SK-N-SH (cell line): ENCODE data around the gene OGFOD3. TPM values are rescaled to one million over a fixed set of nuclear protein-coding genes. Genes with fewer than 3 reads are reported as not detected.
A peak's percentile ranks its signal among the peaks of the same experiment; 100 is the strongest.
"Not testable (repeated sequence)": the region's sequence is repeated elsewhere in the genome, so short reads cannot be mapped to it uniquely, and the experiment has no call there.

Experiments
- CTCF ChIA-PET: fragments of 300-600, 350-600 bp; formaldehyde crosslinking; extraction: SDS; loops from one replicate; lab custom pipeline; 2021; lab: Yijun Ruan, JAX
- POLR2A ChIA-PET: fragments of 350-600 bp; sonication (Branson Sonifier 250); formaldehyde crosslinking; extraction: SDS; loops from one replicate; lab custom pipeline; 2020; ENCODE audit warnings: antibody characterized with exemption, inconsistent platforms; lab: Yijun Ruan, JAX
- DNase-seq: peaks from one replicate; pipeline ENCODE4 v3.0.0; 2012
- H2AFZ ChIP-seq: fragments of 200-600 bp; sonication (generic); 2 replicates; pipeline ENCODE4 v1.8.1; 2016; ENCODE audit warnings: antibody characterized with exemption, mild to moderate bottlenecking, low read depth
- H3F3A ChIP-seq: fragments of 200-600 bp; sonication (generic); replicated peaks from 2 replicates; pipeline ENCODE3; 2016; ENCODE audit warnings: antibody characterized with exemption, mild to moderate bottlenecking; ENCODE audit not compliant: insufficient read depth
- H3K27ac ChIP-seq, 2 experiments: fragments of 200-500 bp in 1 of 2; fragments of 200-600 bp in 1 of 2; sonication (Bioruptor generic) in 1 of 2; sonication (generic), shearing (Covaris generic) in 1 of 2; 2 replicates each; pipeline versions ENCODE4 v1.5.1 to v1.6.1; 2014 to 2016; ENCODE audit warnings: low read depth in 2 of 2, inconsistent platforms in 1 of 2, low read length in 1 of 2, mild to moderate bottlenecking in 1 of 2, mixed read lengths in 1 of 2
- H3K27me3 ChIP-seq: fragments of 200-600 bp; sonication (generic), shearing (Covaris generic); 2 replicates; pipeline ENCODE4 v1.6.1; 2016; ENCODE audit warnings: mixed run types; ENCODE audit not compliant: insufficient read depth
- H3K36me3 ChIP-seq, 2 experiments: fragments of 200-500 bp in 1 of 2; fragments of 200-600 bp in 1 of 2; sonication (Bioruptor generic) in 1 of 2; sonication (generic) in 1 of 2; replicated peaks in 1 of 2; 2 replicates each; pipeline versions ENCODE3 to v1.5.1; 2014 to 2016; ENCODE audit warnings: low read length in 1 of 2, mild to moderate bottlenecking in 1 of 2; ENCODE audit not compliant: insufficient read depth in 2 of 2, control insufficient read depth in 1 of 2
- H3K4me1 ChIP-seq, 2 experiments: fragments of 200-500 bp in 1 of 2; fragments of 200-600 bp in 1 of 2; sonication (Bioruptor generic) in 1 of 2; sonication (generic), shearing (Covaris generic) in 1 of 2; 2 replicates each; pipeline versions ENCODE4 v1.5.1 to v1.6.1; 2014 to 2016; ENCODE audit warnings: low read depth in 1 of 2, low read length in 1 of 2, mixed run types in 1 of 2; ENCODE audit not compliant: insufficient read depth in 2 of 2, control insufficient read depth in 1 of 2
- H3K4me2 ChIP-seq: fragments of 200-600 bp; sonication (generic), shearing (Covaris generic); 2 replicates; pipeline ENCODE4 v1.6.1; 2017; ENCODE audit warnings: mixed run types
- H3K4me3 ChIP-seq, 2 experiments: fragments of 200-500 bp in 1 of 2; fragments of 200-600 bp in 1 of 2; sonication (Bioruptor generic) in 1 of 2; sonication (generic), shearing (Covaris generic) in 1 of 2; 2 replicates each; pipeline versions ENCODE4 v1.5.1 to v1.8.1; 2014 to 2016; ENCODE audit warnings: low read depth in 2 of 2, inconsistent platforms in 1 of 2, low read length in 1 of 2, mild to moderate bottlenecking in 1 of 2, mixed read lengths in 1 of 2, moderate library complexity in 1 of 2
- H3K79me2 ChIP-seq: fragments of 200-600 bp; sonication (generic); 2 replicates; pipeline ENCODE4 v1.8.1; 2017; ENCODE audit warnings: mild to moderate bottlenecking; ENCODE audit not compliant: insufficient read depth
- H3K9ac ChIP-seq: fragments of 200-600 bp; sonication (generic); 2 replicates; pipeline ENCODE4 v1.6.1; 2017; ENCODE audit warnings: mixed run types
- H3K9me2 ChIP-seq: fragments of 200-600 bp; sonication (generic); 2 replicates; pipeline ENCODE4 v1.6.1; 2017; ENCODE audit warnings: mixed run types
- H3K9me3 ChIP-seq: fragments of 200-600 bp; sonication (generic); 2 replicates; pipeline ENCODE4 v1.6.1; 2017; ENCODE audit warnings: mixed run types, mild to moderate bottlenecking, moderate library complexity
- H4K20me1 ChIP-seq: fragments of 200-600 bp; sonication (generic); 2 replicates; pipeline ENCODE4 v1.6.1; 2017; ENCODE audit warnings: mild to moderate bottlenecking, mixed run types; ENCODE audit not compliant: insufficient read depth
- CHD2 ChIP-seq: fragments of 150-350 bp; IDR thresholded peaks from 2 replicates; pipeline ENCODE4 v1.6.1; 2018; ENCODE audit warnings: low read length; ENCODE audit not compliant: partially characterized antibody
- EP300 ChIP-seq, 2 experiments: IDR thresholded peaks; 2 replicates each; pipeline versions ENCODE4 v1.4.0 to v1.6.1; 2012; ENCODE audit warnings: borderline replicate concordance in 1 of 2, low read depth in 1 of 2, low read length in 1 of 2
- GABPA ChIP-seq: IDR thresholded peaks from 2 replicates; pipeline ENCODE4 v1.4.0; 2012; ENCODE audit warnings: low read depth, mild to moderate bottlenecking
- MXI1 ChIP-seq: IDR thresholded peaks from 2 replicates; pipeline ENCODE4 v1.6.1; 2012; ENCODE audit warnings: mild to moderate bottlenecking, low read depth, low read length, improper control_type of control experiment
- RAD21 ChIP-seq: IDR thresholded peaks from 2 replicates; pipeline ENCODE4 v1.6.1; 2012; ENCODE audit warnings: mild to moderate bottlenecking, low read length
- REST ChIP-seq: IDR thresholded peaks from 2 replicates; pipeline ENCODE4 v1.6.1; 2012; ENCODE audit warnings: mild to moderate bottlenecking, low read depth, low read length, moderate library complexity
- TCF12 ChIP-seq: IDR thresholded peaks from 2 replicates; pipeline ENCODE4 v1.4.0; 2012
- ZBTB33 ChIP-seq: IDR thresholded peaks from 2 replicates; pipeline ENCODE4 v1.4.0; 2012; ENCODE audit warnings: low read depth, borderline replicate concordance
- WGBS: methylation state at CpG from one replicate; pipeline ENCODE4 v1.1.6; 2017; ENCODE audit warnings: low lambda C conversion rate; 5-methylcytosine and 5-hydroxymethylcytosine counted together
- polyA plus RNA-seq, 3 experiments: library from polyadenylated mRNA; depleted of rRNA; stranded (reverse); fragments of >200 nt; gene quantifications; 2 replicates each; pipeline ENCODE4 v1.2.3, GENCODE V29; 2012

Gene OGFOD3
- polyA plus RNA-seq, 1 of the 3 experiments (the other 2 are of a cell fraction), result 68.2 TPM

GRCh38 chr17:82414548-82415281 is 3.7 kb downstream of the OGFOD3 start (continued):
- TF ChIP-seq REST (peak; percentile 98), TCF12 (no peak)
- TF ChIP-seq, all 33 proteins: peak for 11

- H4K20me1 ChIP-seq, result peaks cover 58% of the 10 kb centered on the region
These were observed 5.6 kb downstream of the OGFOD3 start for GRCh38 chr17:82412535-82413520.

GRCh38 chr17:82412081-82412480 is 6.3 kb downstream of the OGFOD3 start:
- Histone ChIP-seq H3K79me2 (peaks cover 14% of the 10 kb centered on the region), H3F3A (peaks cover 13% of the 10 kb centered on the region), H4K20me1 (peaks cover 50% of the 10 kb centered on the region)
- H3K27ac ChIP-seq, H3K4me2 ChIP-seq, DNase-seq, POLR2A ChIA-PET, H2AFZ ChIP-seq, H3K4me3 ChIP-seq, H3K9ac ChIP-seq, H3K27me3 ChIP-seq, H3K9me3 ChIP-seq, H3K9me2 ChIP-seq, H3K4me1 ChIP-seq, H3K36me3 ChIP-seq: not testable (repeated sequence)
- WGBS, result 87% methylated on average over 16 of the region's 16 CpGs
- CTCF ChIA-PET, result interaction anchor here (0.6 to 11.3 kb wide), 7 partner anchors 10 to 774 kb away, joined by 3 to 124 read pairs (median 3); partner anchors contain the start of gene TEX19

More at GRCh38 chr17:82412535-82413520, 5.6 kb downstream of the OGFOD3 start:
- Histone ChIP-seq H3K36me3 (peaks cover 0 to 3% of the 10 kb centered on the region in 2 experiments), H2AFZ (no peak overlapping the region), H3K79me2 (peaks cover 19% of the 10 kb centered on the region), H3K4me1 (peaks cover 0 to 12% of the 10 kb centered on the region in 2 experiments; a peak in 2 of 4 replicates), H3F3A (peaks cover 13% of the 10 kb centered on the region), H3K27ac (no peak overlapping the region; a peak in 1 of 4 replicates), H3K4me2 (no peak overlapping the region), H3K9me3 (no peaks in the 10 kb centered on the region), H3K9me2 (no peaks in the 10 kb centered on the region), H3K9ac (no peak overlapping the region), H3K27me3 (no peaks in the 10 kb centered on the region), H3K4me3 (no peak overlapping the region)
- ChIA-PET POLR2A (no interaction called here), CTCF (interaction anchor here (0.6 to 11.3 kb wide), 17 partner anchors 11 to 775 kb away, joined by 3 to 124 read pairs (median 5); partner anchors contain the start of genes CD7 and TEX19)
- WGBS, result 86% methylated on average over 29 of the region's 29 CpGs
- peak; percentile 83 for DNase-seq
- TF ChIP-seq CHD2 (peak; percentile 18), ZBTB33 (no peak), TCF12 (no peak), RAD21 (peak; percentile 15; the same call in 1 of the 2 replicates), GABPA (no peak), EP300 (IDR thresholded peaks at IDR 0.05; ENCODE audit: borderline replicate concordance in 1 of 2, low read depth in 1 of 2, low read length in 1 of 2) (peak in 1 of 2 experiments; percentile 26; a peak in 1 of 4 replicates), MXI1 (0 out of 2 replicates have a peak, but pooled peaks have one; percentile 23)
